ENCODE data around the gene ORAI3. TPM values are rescaled to one million over a fixed set of nuclear protein-coding genes. Genes with fewer than 3 reads are reported as not detected.

The ORAI3 gene
- total RNA-seq, 1 experiment from 2014 or later, result 10.8 TPM

DNA sequence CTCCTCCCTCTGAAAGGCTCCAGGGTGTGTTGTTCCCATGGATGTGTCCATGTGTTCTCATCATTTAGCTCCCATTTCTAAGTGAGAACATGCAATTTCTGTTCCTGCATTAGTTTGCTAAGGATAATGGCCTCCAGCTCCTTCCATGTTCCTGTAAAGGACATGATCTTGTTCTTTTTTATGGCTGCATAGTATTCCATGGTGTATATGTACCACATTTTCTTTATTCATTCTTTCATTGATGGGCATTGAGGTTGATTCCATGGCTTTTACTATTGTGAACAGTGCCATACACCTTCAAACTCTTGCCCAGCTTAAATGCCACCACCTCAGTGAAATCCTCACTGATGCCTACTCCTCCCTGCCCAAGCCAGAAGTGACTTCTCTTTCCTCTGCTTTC is 4.5 kb upstream of the ORAI3 start (continued):
- TF ChIP-seq HMGA2 (CRISPR knock-in tag; IDR thresholded peaks at IDR 0.05) (no peak), IRF1 (CRISPR knock-in tag; IDR thresholded peaks at IDR 0.05) (no peak), PRRX2 (CRISPR knock-in tag; IDR thresholded peaks at IDR 0.05) (no peak), ZSCAN18 (CRISPR knock-in tag; IDR thresholded peaks at IDR 0.05) (no peak), EMX1 (CRISPR knock-in tag; IDR thresholded peaks at IDR 0.05) (no peak), ERG (CRISPR knock-in tag; IDR thresholded peaks at IDR 0.05) (no peak), AR (CRISPR knock-in tag; IDR thresholded peaks at IDR 0.05) (no peak)
- TF ChIP-seq, protein P1, sequence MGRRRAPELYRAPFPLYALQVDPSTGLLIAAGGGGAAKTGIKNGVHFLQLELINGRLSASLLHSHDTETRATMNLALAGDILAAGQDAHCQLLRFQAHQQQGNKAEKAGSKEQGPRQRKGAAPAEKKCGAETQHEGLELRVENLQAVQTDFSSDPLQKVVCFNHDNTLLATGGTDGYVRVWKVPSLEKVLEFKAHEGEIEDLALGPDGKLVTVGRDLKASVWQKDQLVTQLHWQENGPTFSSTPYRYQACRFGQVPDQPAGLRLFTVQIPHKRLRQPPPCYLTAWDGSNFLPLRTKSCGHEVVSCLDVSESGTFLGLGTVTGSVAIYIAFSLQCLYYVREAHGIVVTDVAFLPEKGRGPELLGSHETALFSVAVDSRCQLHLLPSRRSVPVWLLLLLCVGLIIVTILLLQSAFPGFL (CRISPR knock-in tag; IDR thresholded peaks at IDR 0.05; ENCODE audit: borderline replicate concordance), result no peak

DNA sequence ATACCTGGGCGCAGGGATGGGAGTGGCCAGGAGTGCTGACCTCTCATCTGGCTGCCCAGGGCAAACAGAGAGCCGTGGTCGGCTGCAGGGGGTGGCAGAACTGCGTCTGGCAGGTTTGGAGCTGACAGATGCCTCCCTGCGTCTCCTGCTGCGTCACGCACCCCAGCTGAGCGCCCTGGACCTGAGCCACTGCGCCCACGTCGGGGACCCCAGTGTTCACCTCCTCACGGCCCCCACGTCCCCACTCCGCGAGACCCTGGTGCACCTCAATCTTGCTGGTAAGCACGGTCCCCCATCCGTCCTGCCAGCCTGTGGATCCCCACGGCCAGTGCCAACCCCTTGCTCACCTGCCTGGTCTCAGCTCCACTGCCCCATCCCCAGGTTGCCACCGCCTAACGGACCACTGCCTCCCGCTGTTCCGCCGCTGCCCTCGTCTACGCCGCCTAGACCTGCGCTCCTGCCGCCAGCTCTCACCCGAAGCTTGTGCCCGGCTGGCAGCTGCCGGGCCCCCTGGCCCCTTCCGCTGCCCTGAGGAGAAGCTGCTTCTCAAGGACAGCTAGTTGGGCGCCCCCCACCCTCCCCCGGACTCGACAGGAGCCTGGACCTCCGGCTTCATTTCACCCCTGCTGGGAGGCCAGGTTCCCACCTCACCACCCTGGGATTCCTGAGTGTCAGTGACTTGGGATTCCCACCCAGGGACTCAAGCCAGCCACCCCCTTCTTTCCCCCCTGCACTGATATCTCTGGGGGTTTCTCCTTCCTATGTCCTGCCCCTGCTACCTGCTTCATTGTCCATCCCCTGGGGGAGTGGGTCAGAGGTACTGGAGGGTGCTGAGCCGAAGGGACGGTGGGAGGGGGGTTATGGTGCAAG is 2.0 kb upstream of the ORAI3 start:
- CTCF ChIA-PET, result interaction anchor here (0.5 to 2.1 kb wide), 7 partner anchors 11 to 195 kb away, joined by 3 to 12 read pairs (median 3); partner anchors contain the start of gene VKORC1
- no peak for ATAC-seq

More for the DNA sequence above, 2.0 kb upstream of the ORAI3 start:
- H3K4me1 Mint-ChIP-seq, result peaks cover 29% of the 10 kb centered on the region
- H3K4me3 Mint-ChIP-seq, result peak overlapping the region; percentile 43
- POLR2A ChIA-PET, result interaction anchor here (1.6 kb wide), 1 partner anchor 23 kb away, joined by 3 read pairs; the partner anchor contains the start of gene FBXL19
- H3K36me3 Mint-ChIP-seq, result peaks cover 28% of the 10 kb centered on the region
- TF ChIP-seq ESRRA (CRISPR knock-in tag; IDR thresholded peaks at IDR 0.05; ENCODE audit: borderline replicate concordance) (0 out of 2 replicates have a peak, but pooled peaks have one; percentile 23), GRHL2 (CRISPR knock-in tag; IDR thresholded peaks at IDR 0.05; ENCODE audit: insufficient replicate concordance, severe bottlenecking) (no peak), FOXP4 (CRISPR knock-in tag; IDR thresholded peaks at IDR 0.05) (no peak)
- H3K27me3 Mint-ChIP-seq (ENCODE audit: low read depth), result no peaks in the 10 kb centered on the region
- H3K9me3 Mint-ChIP-seq, result no peaks in the 10 kb centered on the region
- no peak for DNase-seq (ENCODE audit: low spot score)
- peak overlapping the region; percentile 78 for H3K27ac Mint-ChIP-seq

Data from WTC11 (cell line).